ENCODE measurements around the gene STARD10. TPM values are rescaled to one million over a fixed set of nuclear protein-coding genes. Genes with fewer than 3 reads are reported as not detected.
A peak's percentile ranks its signal among the peaks of the same experiment; 100 is the strongest.

The STARD10 gene
- total RNA-seq, 1 donor from 2014 or later: 37.3 TPM

DNA sequence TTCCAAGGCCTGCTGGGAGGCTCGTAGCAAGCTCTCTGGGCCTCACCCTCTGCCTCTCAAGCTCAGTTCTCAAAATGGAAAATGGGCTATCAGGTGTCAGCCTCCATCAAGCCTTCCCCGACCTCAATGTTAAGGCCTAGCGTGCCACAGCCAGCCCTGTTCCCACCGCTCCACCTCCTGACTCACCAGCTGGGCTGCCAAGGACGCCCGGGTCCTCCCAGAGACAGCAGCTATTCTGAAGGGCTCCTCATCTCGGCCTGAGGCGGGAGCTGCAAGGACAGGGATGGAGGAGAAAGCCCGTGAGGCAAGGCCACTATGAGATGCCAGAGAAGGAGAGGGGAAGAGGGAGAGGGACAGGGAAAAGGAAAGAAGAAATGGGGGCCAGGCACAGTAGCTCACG lies 61.5 kb downstream of the STARD10 start:
- DNase-seq (ENCODE audit: extremely low read depth, low read depth, low spot score): no peak

DNA sequence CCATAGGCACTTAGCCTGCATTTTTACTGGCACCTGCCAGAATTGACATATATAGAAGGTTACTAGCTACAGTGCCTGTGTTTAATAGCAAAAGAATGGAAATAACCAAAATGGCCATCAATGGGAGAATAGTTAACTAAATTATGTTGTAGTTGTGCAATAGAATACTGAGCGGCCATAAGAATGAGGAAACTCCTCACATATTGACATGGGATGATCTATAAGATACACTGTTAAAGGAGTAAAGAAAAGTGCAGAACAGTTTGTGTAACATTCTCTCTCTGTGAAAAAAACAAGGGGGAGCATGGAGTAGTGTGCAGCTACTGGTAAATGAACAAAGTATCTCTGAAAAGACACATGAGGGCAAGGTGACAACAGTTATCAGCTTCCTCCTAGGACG lies 63.1 kb downstream of the STARD10 start:
- DNase-seq (ENCODE audit: extremely low read depth, low read depth, low spot score): no peak

DNA sequence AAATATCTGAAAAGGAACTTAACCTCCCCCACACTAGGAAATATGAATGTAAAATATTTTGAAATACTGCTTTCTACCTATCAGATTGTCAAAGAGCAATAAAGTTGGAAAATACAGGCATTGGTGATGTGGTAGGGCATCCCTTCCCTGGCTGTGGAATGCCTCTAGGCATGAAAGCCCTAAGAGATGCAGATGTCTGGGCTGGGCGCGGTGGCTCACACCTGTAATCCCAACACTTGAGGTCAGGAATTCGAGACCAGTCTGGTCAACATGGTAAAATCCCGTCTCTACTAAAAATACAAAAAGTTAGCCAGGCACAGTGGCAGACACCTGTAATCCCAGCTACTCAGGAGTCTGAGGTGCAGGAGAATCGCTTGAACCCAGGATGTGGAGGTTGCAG lies 63.6 kb downstream of the STARD10 start:
- DNase-seq (ENCODE audit: extremely low read depth, low read depth, low spot score): no peak

DNA sequence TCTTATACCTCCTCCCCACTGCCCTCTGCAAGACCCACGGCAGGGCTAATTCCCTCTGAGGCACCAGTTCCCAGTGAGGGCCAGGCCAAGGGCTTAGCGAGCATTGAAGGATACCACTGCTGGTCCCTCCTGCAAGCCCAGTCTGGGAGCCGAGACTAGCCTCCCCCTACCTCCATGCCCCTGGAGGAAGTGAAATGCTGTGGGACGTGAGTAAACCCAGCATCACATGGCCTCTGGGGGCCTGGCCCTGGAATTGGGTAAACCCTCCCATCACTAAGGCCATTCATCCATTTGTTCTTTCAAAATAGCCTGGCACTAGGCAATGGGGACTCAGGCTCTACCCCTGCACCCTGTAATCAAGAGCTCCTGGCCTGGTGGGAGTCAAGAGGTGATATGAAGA lies 66.3 kb downstream of the STARD10 start:
- DNase-seq (ENCODE audit: extremely low read depth, low read depth, low spot score): no peak

DNA sequence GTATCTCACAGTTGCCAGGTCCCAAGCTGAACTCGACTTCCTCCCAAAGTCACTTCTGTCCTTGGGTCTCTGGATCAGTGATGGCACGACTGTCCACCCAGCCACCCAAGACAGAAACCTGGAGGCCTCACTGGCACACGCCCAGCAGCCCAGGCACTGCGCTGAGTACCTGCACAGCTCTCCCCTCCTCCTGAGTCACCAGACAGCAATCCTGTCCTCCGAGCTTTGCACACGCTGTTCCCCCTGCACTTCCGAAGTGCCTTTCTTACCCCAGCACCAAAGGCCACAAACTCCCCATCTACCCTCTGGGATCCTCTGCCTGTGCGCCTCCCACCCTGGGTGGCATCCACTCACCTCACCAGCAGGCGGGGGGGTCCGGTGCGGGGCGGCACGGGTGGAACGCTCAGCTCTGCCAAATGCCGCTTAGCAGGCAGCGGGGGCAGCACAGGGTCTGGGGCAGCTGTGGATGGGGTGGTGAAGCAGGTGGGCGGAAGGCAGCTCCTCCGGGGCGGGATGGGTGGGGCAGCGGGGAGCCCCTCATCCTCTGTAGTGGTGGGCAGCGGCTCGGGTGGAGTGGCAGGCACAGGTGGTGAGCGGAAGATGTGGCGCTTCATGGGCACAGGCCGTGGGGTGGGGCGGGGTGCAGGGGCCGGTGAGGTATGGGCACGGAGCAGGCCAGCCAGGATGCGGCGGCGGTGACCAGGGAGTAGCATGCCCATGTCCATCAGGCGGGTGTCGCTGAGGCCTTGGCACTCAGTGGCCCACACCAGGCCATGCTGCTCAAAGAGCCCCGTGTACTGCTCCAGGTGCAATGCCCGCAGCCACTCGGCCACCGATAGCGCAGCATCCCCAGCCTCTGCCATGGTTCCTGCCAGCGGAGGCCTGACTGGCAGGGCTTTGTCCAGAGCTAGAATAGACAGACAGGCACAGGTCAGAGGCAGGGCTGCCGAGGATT lies 67.3 kb downstream of the STARD10 start:
- DNase-seq (ENCODE audit: extremely low read depth, low read depth, low spot score): no peak

DNA sequence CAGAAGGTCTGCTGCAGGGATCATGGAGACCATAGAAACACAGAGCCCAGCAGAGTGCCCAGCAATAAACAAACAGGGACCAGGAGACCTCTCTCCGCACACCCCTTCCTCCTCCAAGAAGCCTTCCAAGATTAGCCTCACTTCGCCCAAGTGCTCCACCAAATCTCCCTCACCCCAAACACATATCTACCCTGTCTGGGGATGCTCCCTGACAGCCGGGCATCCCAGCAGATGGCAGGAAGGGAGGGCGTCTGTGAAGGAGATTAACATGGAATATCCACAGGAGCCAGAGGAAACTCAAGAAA lies 68.2 kb downstream of the STARD10 start:
- DNase-seq (ENCODE audit: extremely low read depth, low read depth, low spot score): no peak

DNA sequence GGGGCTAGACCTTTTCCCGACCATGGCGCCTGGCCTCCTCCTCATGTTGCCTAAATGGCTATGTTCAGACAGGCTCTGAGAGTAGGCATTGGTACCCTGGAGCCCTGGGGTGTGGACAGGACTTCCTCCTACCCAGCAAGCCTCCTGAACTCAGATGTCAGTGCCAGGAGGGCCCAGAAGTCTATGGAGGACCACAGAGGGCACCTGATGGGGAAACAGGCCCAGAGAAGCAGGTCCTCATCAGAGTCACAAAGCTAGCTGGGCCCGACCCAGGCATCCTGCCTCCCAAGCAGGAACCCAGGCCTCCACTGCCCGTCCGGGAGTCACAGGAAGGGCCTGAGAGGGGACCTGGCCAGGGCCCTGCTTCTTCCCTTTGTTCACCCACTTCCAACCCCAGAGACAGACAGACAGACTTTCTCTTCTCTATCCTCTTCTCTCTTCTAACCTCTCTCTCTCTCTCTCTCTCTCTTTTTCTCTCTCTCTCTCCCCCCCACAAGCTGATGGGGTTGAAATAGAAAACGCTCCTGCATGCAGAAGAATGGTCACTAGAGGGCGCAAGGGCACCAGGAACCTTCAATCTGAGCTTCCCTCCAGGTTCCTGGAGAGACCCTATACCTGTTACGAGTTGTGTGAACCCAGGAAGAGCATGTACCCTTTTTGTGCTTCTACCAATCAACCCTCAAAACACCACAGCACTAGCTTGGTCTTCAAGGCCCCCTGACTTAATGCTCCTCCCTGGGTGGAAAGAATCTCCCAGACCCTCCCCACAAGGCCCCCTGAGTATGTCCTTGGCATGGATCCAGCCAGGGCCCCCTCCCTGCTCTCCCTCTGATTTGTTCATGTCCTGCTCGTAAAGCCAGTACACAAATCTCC lies 68.8 kb downstream of the STARD10 start:
- DNase-seq (ENCODE audit: extremely low read depth, low read depth, low spot score): peak; percentile 75

DNA sequence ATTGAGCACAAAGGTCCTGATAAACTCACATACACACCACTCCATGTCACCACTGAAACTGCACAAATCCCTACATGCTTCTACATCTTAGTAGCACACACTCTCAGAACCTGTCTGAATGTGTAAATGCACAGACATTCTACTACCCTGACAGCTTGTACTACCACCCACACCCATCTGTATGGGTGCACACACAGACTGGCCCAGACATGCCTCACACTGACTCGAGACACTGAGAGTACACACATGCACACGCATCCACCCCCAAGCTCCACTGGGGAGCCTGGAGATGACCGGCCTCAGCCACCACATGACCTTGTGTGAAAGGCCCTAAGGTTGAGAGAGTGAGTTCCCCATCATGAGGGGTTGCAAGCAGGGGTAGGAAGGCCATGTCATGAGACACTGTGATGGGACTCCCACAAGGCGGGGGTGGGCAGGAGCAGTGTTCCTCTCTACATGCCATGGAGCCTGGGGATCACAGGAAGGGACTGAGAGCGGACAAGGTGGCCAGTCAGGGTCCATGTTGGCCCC lies 69.8 kb downstream of the STARD10 start:
- DNase-seq (ENCODE audit: extremely low read depth, low read depth, low spot score): no peak

DNA sequence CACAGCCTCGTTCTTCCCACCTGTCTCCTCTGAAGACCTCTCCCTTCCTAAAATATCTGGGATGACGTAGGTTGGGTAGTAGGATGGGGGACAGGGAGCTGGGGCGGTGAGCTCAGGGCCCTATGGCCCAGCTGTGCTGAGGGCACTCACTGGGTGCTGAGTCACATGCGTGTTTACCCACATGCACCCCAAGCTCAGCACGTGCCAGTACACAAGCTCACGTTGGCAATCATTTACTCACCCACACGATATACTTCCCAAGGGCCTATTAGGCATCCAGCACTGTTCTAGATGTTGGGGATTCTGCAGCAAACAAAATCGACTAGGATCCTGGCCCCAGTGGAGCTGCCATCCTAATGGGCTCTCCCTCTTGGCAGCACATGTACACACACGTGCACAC lies 70.3 kb downstream of the STARD10 start:
- no peak for DNase-seq (ENCODE audit: extremely low read depth, low read depth, low spot score)

DNA sequence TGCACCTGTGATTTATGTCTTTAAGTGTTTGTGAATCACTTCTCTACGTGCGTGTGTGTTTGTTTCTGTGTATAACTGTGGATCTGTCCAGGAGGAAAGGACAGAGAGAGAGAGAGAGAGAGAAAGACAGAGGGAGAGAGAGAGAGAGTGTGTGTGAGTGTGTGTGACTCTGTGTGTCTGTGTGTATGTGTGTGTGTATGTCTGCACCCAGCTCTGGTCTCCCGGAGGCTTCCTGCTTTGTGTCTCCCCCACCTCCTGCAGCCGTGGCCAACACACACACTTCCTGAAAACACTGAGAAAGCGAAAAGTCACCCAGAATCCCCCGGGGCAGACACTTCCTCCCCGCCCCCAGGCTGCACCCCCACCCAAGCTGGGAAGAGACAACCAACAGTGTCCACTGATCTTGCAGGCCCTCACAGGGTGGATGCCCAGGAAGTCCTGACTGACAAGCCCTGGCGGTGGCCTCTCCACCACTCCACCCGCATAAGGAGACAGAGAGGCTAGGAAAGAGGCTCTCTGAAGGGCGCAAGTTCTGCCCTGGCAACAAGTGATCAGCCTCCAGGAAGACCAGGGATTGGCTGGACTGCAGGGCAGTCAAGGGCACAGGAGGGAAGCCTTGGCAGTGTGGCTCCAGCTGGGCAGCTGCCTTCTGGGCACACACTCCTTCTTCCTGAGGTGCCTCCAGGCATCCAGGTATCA lies 71.6 kb downstream of the STARD10 start:
- DNase-seq (ENCODE audit: extremely low read depth, low read depth, low spot score): peak; percentile 68

DNA sequence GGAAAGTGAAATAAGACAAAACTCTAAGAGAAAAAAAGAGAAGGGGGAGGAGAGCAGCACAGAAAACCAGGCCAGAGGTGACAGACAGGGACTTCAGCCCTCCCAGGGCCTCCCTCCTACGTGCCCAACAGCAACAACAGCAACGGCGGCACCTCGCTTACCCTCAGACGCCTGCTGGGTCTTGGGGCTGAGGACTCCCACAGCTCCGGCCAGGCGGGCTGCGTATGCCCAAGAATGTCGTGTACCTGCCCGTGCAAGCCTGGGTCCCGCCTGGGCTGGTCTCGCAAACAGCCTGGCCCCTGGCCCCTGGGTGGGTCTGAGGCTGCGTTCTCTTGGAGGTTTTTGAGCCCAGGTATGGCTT lies 72.2 kb downstream of the STARD10 start:
- no peak for DNase-seq (ENCODE audit: extremely low read depth, low read depth, low spot score)

DNA sequence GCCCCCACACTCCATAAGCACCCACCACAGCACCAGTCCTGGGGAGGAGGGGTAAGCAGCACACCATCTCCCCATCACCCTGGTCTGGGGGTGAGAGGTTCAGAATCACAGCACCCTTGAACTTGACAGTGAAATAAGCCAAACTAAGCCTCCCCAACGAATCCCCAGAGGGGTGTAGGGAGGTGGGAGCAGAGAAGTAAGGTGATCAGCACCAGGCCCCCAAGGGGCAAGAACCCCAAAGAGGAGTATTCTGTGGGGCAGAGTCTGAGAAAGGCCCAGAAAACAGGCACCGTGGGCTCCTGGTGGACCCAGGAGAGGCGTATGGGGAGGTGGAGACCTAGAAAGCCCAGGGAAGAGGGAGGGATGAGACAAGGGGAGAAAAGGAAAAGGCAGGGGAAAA lies 72.6 kb downstream of the STARD10 start:
- DNase-seq (ENCODE audit: extremely low read depth, low read depth, low spot score): no peak

DNA sequence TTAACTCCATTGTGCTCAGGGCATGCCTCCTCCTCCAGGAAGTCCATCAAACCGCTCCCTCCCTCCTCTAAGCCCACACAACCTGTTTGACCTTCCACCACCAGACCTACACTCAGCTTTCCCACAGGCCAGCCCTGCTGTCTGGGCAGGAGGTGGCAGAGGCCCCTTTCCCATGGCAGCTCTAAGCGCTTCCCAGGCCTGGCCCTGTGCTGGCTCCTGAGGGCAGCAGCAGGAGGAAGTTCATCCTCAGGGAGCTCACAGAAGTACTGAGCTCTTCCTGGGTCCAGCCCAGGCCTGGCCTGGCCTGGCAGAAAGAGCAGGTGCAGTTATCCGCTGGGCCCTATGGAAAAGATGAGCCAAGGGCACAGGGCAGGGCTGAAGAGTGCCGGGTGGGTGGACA lies 73.1 kb downstream of the STARD10 start:
- DNase-seq (ENCODE audit: extremely low read depth, low read depth, low spot score): no peak

DNA sequence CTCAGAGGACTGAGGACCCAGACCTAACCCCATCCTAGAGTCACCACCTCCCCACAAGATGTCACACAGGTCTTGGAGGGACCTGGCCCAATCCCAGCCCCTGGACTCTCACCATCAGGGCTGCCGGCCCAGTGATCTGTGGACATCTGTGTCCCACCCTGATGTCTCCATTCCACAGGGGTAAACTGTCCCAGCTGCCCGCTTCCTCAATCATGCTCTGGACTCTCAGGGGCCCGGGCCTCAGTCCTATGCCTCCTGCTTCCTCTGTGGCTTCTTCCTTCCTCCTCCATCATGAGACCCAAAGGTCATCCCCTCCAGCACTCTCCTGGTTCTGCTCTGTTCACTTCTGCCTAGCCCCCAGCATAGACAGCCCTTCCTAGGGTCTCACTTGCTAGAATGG lies 73.8 kb downstream of the STARD10 start:
- DNase-seq (ENCODE audit: extremely low read depth, low read depth, low spot score): no peak

DNA sequence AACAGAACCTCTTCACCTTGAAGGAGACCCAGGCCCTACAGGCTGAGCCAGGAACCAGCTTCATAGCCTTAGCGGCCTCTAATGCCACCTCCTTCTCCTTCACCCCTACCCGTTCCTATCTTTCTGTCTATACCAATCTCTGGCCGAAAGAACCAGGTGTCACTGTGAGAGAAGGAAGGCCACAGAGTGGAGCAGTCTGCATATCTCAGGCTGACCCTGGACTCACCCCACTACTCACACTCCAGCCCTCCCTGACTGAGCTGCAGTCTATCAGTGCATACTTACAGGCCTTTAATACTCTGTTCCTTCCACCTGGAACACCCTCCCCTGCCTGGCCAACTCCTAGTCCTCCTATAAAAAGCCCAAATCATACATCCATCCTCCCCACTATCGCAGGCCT lies 74.3 kb downstream of the STARD10 start:
- DNase-seq (ENCODE audit: extremely low read depth, low read depth, low spot score): no peak

DNA sequence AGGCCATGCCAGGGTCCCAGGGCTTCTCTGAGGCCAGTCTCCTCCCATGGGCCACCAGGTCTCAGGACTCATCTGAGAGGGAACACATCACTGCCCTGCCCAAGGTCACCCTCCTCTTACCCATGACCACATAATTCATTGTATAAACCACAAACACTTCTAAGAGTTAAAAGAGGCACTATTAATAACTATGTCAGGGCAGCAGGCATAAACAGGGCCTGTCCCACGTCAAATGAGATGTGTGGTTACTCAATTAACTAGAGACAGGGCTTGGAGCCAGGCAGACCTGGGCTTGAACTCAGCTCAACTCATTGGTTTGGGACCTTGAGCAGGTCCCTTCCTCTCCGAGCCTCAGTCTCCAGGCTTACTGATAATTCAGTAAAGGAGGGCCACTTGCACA lies 74.7 kb downstream of the STARD10 start:
- DNase-seq (ENCODE audit: extremely low read depth, low read depth, low spot score): no peak

DNA sequence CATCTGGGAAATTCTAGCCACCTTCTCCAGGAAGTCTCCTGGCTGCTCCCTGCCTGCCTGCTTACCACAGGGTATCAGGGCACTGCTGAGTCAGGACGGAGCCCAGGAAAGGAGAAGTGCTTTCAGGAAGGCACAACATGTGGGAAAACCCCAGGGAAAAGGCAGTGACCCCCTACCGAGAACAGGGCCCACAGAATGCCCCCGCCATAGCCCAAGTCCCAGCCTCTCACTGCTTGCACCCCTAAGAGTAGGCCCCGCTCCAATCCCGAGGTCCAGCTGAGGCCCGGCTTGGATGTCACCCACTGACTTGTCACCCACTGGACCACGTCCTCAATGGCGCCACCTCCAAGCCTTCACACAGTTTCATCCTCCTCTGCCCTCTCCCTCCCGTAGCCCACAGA lies 75.7 kb downstream of the STARD10 start:
- DNase-seq (ENCODE audit: extremely low read depth, low read depth, low spot score): no peak

DNA sequence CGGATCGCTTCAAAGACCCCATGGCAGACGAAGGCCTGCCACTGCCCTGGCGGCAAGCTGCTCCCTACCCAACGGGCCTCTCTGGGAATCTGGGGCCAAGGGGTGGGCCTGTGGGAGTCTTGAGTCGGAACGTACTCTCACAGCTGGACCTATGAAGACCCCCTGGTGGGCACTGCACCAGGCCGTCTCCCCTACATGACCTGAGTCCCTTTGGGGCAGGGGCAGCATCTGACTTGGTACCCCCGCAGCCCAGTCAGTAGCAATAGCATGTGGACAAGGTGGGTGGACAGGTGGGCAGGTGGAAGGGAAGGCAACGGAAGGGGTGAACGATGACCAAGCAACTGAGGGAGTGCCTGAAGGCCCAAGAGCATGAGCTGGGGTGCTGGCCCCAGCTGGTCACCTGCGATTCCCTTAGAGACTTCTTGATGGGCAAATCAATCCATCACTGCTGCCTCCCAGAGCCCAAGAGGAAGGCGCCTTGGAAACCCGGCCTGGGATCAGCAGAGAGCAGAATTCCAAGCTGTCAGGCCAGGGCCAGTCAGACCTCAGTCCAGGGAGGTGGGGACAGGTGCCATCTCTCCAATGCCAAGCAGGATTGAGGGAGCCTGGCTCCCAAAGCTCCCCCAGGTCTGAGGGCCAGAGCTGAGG lies 76.9 kb downstream of the STARD10 start:
- DNase-seq (ENCODE audit: extremely low read depth, low read depth, low spot score): no peak

DNA sequence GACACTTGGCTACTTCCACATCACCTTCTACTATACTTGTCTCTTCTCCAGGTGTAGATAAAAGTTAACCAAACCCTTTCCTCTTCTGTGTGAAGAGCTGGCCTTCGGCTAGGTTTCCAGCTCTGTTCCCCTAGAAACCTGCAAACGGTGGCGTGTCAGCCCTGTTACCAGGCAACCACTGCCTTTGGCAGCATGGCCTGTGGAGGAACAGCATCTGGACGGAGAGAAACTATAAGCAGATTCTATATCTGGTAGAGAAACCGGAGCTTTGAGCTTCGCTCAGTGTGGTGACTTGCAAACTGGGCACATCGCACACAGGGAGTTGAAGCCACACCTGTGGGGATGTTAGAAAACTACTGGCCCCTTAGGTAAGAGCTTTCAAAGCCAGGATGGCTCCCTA lies 77.6 kb downstream of the STARD10 start:
- no peak for DNase-seq (ENCODE audit: extremely low read depth, low read depth, low spot score)

DNA sequence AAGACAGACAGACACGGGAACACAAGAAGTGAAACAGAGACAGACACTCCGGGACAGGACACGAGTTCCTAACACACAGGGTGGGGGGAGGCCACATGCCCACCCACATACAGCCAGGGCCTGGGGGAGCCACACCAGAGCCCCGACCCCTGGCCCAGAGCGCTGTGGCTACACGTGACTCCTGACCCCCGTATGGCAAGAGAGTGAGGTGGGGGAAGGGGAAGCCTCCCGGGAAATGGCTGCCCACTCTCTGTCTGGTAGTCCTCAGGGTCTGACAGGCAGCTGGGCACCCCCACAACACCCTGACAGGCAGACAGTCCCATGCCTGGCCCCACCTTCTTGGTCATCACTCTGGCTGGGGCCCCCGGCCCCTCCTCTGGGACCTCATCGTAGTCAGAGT lies 81.0 kb downstream of the STARD10 start:
- DNase-seq (ENCODE audit: extremely low read depth, low read depth, low spot score): no peak
